GM12878 (cell line): ENCODE measurements around the gene TRIB2. TPM values are rescaled to one million over a fixed set of nuclear protein-coding genes. Genes with fewer than 3 reads are reported as not detected.

Experiments used
- ATAC-seq: fragments of 200-7000 bp; cut with Tn5 transposase; 3 replicates; pipeline ENCODE4 v1.9.1; 2020; ENCODE audit warnings: mild to moderate bottlenecking, moderate library complexity
- BruUV-seq: library from RNA; stranded (reverse); fragments of 400-500 nt; replicated peaks from 2 replicates; lab custom pipeline; 2021; lab: Mats Ljungman, UMichigan
- CTCF ChIA-PET: fragments of 300-600 bp; sonication (Branson Sonifier 250); formaldehyde crosslinking; extraction: SDS; loops from one replicate; lab custom pipeline; 2021; ENCODE audit warnings: inconsistent platforms; lab: Yijun Ruan, JAX
- POLR2A ChIA-PET: fragments of 350-600 bp; formaldehyde crosslinking; extraction: SDS; loops from one replicate; lab custom pipeline; 2021; ENCODE audit warnings: inconsistent platforms; lab: Charles Lee
- RAD21 ChIA-PET: fragments of 300-600 bp; sonication (Branson Sonifier 250); formaldehyde crosslinking; loops from one replicate; lab custom pipeline; 2023; ENCODE audit warnings: antibody characterized with exemption; ENCODE audit not compliant: unreplicated experiment; lab: Charles Lee
- SMC1A ChIA-PET: fragments of 300-600 bp; sonication (Branson Sonifier 250); formaldehyde crosslinking; loops from one replicate; lab custom pipeline; 2023; ENCODE audit not compliant: unreplicated experiment, uncharacterized antibody; lab: Charles Lee
- DNase-seq: peaks from one replicate; pipeline ENCODE4 v3.0.0-alpha.2; 2011; ENCODE audit warnings: low read depth, low spot score
- FAIRE-seq: peaks from 3 replicates; lab custom pipeline; 2011; peaks lifted over from hg19 to GRCh38; lab: Jason Lieb, UNC
- H2AFZ ChIP-seq: 2 replicates; pipeline ENCODE4 v1.6.0; 2011; ENCODE audit warnings: low read depth, low read length, control low read depth; ENCODE audit not compliant: control insufficient read depth
- H3K27ac ChIP-seq: 2 replicates; pipeline ENCODE4 v1.5.1; 2011; ENCODE audit warnings: control low read depth; ENCODE audit not compliant: control insufficient read depth, insufficient read depth
- H3K27me3 ChIP-seq, 2 experiments: replicated peaks in 1 of 2; 2 replicates each; pipeline versions ENCODE4 v1.6.0 to v1.6.1; 2011; ENCODE audit warnings: low read length in 1 of 2; ENCODE audit not compliant: control insufficient read depth in 2 of 2, insufficient read depth in 2 of 2
- H3K36me3 ChIP-seq, 2 experiments: 2 replicates each; pipeline ENCODE4 v1.5.1; 2011; ENCODE audit warnings: low read length in 1 of 2; ENCODE audit not compliant: control insufficient read depth in 2 of 2, insufficient read depth in 2 of 2
- H3K4me1 ChIP-seq: 2 replicates; pipeline ENCODE4 v1.6.1; 2011; ENCODE audit warnings: mild to moderate bottlenecking, low read length, moderate library complexity, mixed read lengths; ENCODE audit not compliant: control insufficient read depth, insufficient read depth
- H3K4me2 ChIP-seq: 2 replicates; pipeline ENCODE4 v1.6.0; 2011; ENCODE audit warnings: control low read depth; ENCODE audit not compliant: control insufficient read depth, insufficient read depth
- H3K4me3 ChIP-seq: fragments of 200-600 bp; sonication (generic); 2 replicates; pipeline ENCODE4 v1.5.1; 2016
- H3K79me2 ChIP-seq: 2 replicates; pipeline ENCODE4 v1.6.0; 2011; ENCODE audit warnings: low read length; ENCODE audit not compliant: control insufficient read depth, insufficient read depth
- H3K9ac ChIP-seq: 2 replicates; pipeline ENCODE4 v1.8.0; 2011; ENCODE audit warnings: low read length, control low read depth, mixed read lengths; ENCODE audit not compliant: control insufficient read depth, insufficient read depth
- H3K9me3 ChIP-seq: replicated peaks from 3 replicates; pipeline ENCODE4 v1.5.1; 2011; ENCODE audit warnings: mild to moderate bottlenecking, low read length; ENCODE audit not compliant: control insufficient read depth, insufficient read depth
- H4K20me1 ChIP-seq: 2 replicates; pipeline ENCODE4 v1.6.0; 2011; ENCODE audit not compliant: control insufficient read depth, insufficient read depth
- BMI1 ChIP-seq: fragments of 450-650 bp; IDR thresholded peaks from 2 replicates; pipeline ENCODE4 v1.6.1; 2016; ENCODE audit warnings: mild to moderate bottlenecking, moderate library complexity, borderline replicate concordance
- CBFB ChIP-seq: IDR thresholded peaks from 2 replicates; pipeline ENCODE4 v1.6.1; 2016; ENCODE audit warnings: antibody characterized with exemption, low read depth
- CBX3 ChIP-seq: fragments of 200-600 bp; sonication (generic); IDR thresholded peaks from 2 replicates; pipeline ENCODE4 v1.6.1; 2016; ENCODE audit warnings: low read depth, borderline replicate concordance
- DPF2 ChIP-seq: fragments of 450-650 bp; IDR thresholded peaks from 2 replicates; pipeline ENCODE4 v1.6.1; 2017; ENCODE audit warnings: mild to moderate bottlenecking
- ELK1 ChIP-seq: IDR thresholded peaks from 2 replicates; pipeline ENCODE4 v1.6.1; 2012; ENCODE audit warnings: low read depth, low read length, improper control_type of control experiment
- HDAC2 ChIP-seq: fragments of 200-600 bp; sonication (generic); IDR thresholded peaks from 2 replicates; pipeline ENCODE4 v1.6.1; 2017
- IKZF2 ChIP-seq, 2 experiments: fragments of 450-650 bp; IDR thresholded peaks; 2 replicates each; pipeline ENCODE4 v1.6.1; 2017; ENCODE audit warnings: mild to moderate bottlenecking in 2 of 2, moderate library complexity in 2 of 2
- MAX ChIP-seq: IDR thresholded peaks from 2 replicates; pipeline ENCODE4 v1.6.1; 2012; ENCODE audit warnings: low read depth, low read length, improper control_type of control experiment
- MLLT1 ChIP-seq: fragments of 450-650 bp; IDR thresholded peaks from 2 replicates; pipeline ENCODE4 v1.6.1; 2016; ENCODE audit warnings: mild to moderate bottlenecking
- POLR2A ChIP-seq: IDR thresholded peaks from 2 replicates; pipeline ENCODE4 v1.6.1; 2011; ENCODE audit warnings: low read depth, mild to moderate bottlenecking, low read length
- RAD21 ChIP-seq: IDR thresholded peaks from 2 replicates; pipeline ENCODE4 v1.6.1; 2011; ENCODE audit warnings: mild to moderate bottlenecking, low read depth, low read length, moderate library complexity; ENCODE audit not compliant: insufficient read depth
- SREBF1 ChIP-seq: IDR thresholded peaks from 2 replicates; pipeline ENCODE4 v1.6.1; 2012; ENCODE audit warnings: mild to moderate bottlenecking, low read length
- SRF ChIP-seq, 2 experiments: IDR thresholded peaks; 2 replicates each; pipeline ENCODE4 v1.6.1; 2011; ENCODE audit warnings: low read depth in 2 of 2, low read length in 2 of 2, mild to moderate bottlenecking in 1 of 2, moderate library complexity in 1 of 2
- SUZ12 ChIP-seq: fragments of 200-600 bp; sonication (generic); IDR thresholded peaks from one replicate; pipeline ENCODE4 v1.6.1; 2018; ENCODE audit warnings: antibody characterized with exemption, mild to moderate bottlenecking; ENCODE audit not compliant: unreplicated experiment
- USF2 ChIP-seq: IDR thresholded peaks from 2 replicates; pipeline ENCODE4 v1.6.1; 2011; ENCODE audit warnings: low read depth, low read length, improper control_type of control experiment, borderline replicate concordance
- WGBS: methylation state at CpG from one replicate; pipeline ENCODE4 v1.1.6; 2016; ENCODE audit warnings: low lambda C conversion rate; ENCODE audit not compliant: insufficient replicate concordance, insufficient coverage; ENCODE audit errors: missing lambda C conversion rate; 5-methylcytosine and 5-hydroxymethylcytosine counted together
- in situ Hi-C: fragments of 300-500 bp; cut with MboI; formaldehyde crosslinking; loops from 9 replicates; pipeline ENCODE4 v1.14.3; 2018; ENCODE audit warnings: mixed read lengths
- intact Hi-C: fragments of 100-400 bp; cut with micrococcal nuclease; formaldehyde crosslinking; loops from one replicate; pipeline ENCODE4 v1.14.2; 2022; ENCODE audit not compliant: unreplicated experiment
- polyA plus RNA-seq, 11 experiments: library from polyadenylated mRNA; depleted of rRNA in 4 of 11; unstranded in 6 of 11; stranded (reverse) in 5 of 11; fragments of >200 nt; fragmentation: Nextera tagmentation in 4 of 11; fragmentation: Illumina TruSeq in 1 of 11; extraction: Ambion mirVana in 4 of 11; extraction: Trizol in 1 of 11; gene quantifications; 1 replicate in 1 of 11; 2 replicates in 10 of 11; pipeline versions ENCODE4 v1.2.1 to v1.2.3, GENCODE V29; 2011 to 2016; ENCODE audit warnings: inconsistent platforms in 2 of 11, missing spikeins in 2 of 11, low read depth in 1 of 11
- total RNA-seq, 4 experiments: library from RNA; depleted of rRNA in 3 of 4; stranded (reverse); fragments of >200 nt in 3 of 4; fragmentation: Illumina TruSeq in 1 of 4; extraction: Trizol in 1 of 4; gene quantifications; 2 replicates each; pipeline versions ENCODE4 v1.2.1 to v1.2.3, GENCODE V29; 2013 to 2021

The TRIB2 gene
- total and polyA plus RNA-seq, 10 of the 15 experiments (the other 5 are each of a cell fraction or from before 2014, with no cell fraction given) = 1.6 to 9.2 (median 5.2) TPM

GRCh38 chr2:12676771-12677170 lies 40.0 kb upstream of the TRIB2 start:
- no peaks in the 10 kb centered on the region for H3K36me3 ChIP-seq
- H4K20me1 ChIP-seq = no peaks in the 10 kb centered on the region
- no peaks in the 10 kb centered on the region for H3K79me2 ChIP-seq
- TF ChIP-seq RAD21 (no peak), POLR2A (no peak), CBFB (no peak), HDAC2 (no peak)
- ChIA-PET CTCF (no interaction called here), POLR2A (no interaction called here), SMC1A (no interaction called here), RAD21 (no interaction called here)
- no peaks in the 10 kb centered on the region for H3K4me1 ChIP-seq
- no peak overlapping the region for H2AFZ ChIP-seq
- no peak overlapping the region for H3K4me2 ChIP-seq
- H3K27me3 ChIP-seq = no peaks in the 10 kb centered on the region; a peak in 1 of 4 replicates
- no peak for DNase-seq
- in situ Hi-C loops = no loop called here
- 48% methylated on average over 4 of the region's 4 CpGs for WGBS
- no peak overlapping the region for H3K9ac ChIP-seq
- no peak for ATAC-seq
- no peaks in the 10 kb centered on the region; the same call in 2 of the 3 replicates for H3K9me3 ChIP-seq
- FAIRE-seq = no peak
- H3K4me3 ChIP-seq = no peak overlapping the region
- intact Hi-C loops = no loop called here
- no peak overlapping the region for H3K27ac ChIP-seq
- no TSS peak for BruUV-seq

GRCh38 chr2:12678186-12678585 lies 38.5 kb upstream of the TRIB2 start:
- in situ Hi-C loops = no loop called here

More at GRCh38 chr2:12678186-12678585, 38.5 kb upstream of the TRIB2 start:
- H3K4me1 ChIP-seq = no peaks in the 10 kb centered on the region
- RAD21 ChIA-PET = no interaction called here
- no peak overlapping the region for H3K4me3 ChIP-seq
- H3K27ac ChIP-seq = no peak overlapping the region
- FAIRE-seq (no peak), DNase-seq (no peak), ATAC-seq (no peak)
- no peaks in the 10 kb centered on the region for H3K36me3 ChIP-seq
- no peaks in the 10 kb centered on the region; the same call in 2 of the 3 replicates for H3K9me3 ChIP-seq
- no peak overlapping the region for H3K4me2 ChIP-seq
- H3K79me2 ChIP-seq = no peaks in the 10 kb centered on the region
- POLR2A ChIA-PET = no interaction called here
- peaks cover 0 to 1% of the 10 kb centered on the region in 2 experiments; a peak in 1 of 4 replicates for H3K27me3 ChIP-seq
- WGBS = 25% methylated on average over 2 of the region's 2 CpGs
- no peaks in the 10 kb centered on the region for H4K20me1 ChIP-seq
- intact Hi-C loops = no loop called here
- no peak for TF ChIP-seq USF2
- TF ChIP-seq CBX3 = no peak
- TF ChIP-seq HDAC2 = no peak
- TF ChIP-seq MLLT1 = no peak
- no peak for TF ChIP-seq IKZF2 (IDR thresholded peaks at IDR 0.05)
- TF ChIP-seq SRF (IDR thresholded peaks at IDR 0.05; ENCODE audit: low read depth in 2 of 2, low read length in 2 of 2) = no peak
- TF ChIP-seq SUZ12 = no peak
- no peak for TF ChIP-seq SREBF1
- TF ChIP-seq ELK1 = no peak
- TF ChIP-seq BMI1 = no peak
- TF ChIP-seq DPF2 = no peak
- TF ChIP-seq MAX = no peak
- TF ChIP-seq, all 136 proteins: peak for 0
- Histone ChIP-seq H3K9ac (no peak overlapping the region), H2AFZ (no peak overlapping the region)
- no TSS peak for BruUV-seq
- ChIA-PET CTCF (no interaction called here), SMC1A (interaction anchor here (0.9 kb wide), 1 partner anchor 15 kb away, joined by 3 read pairs; no protein-coding TSS in a partner anchor)
